Neuronal stem cell (in vitro differentiated cells): ENCODE data around the gene FBXL13.

Experiments
- DNase-seq: peaks from one replicate; pipeline ENCODE4 v3.0.0-alpha.2; 2013; ENCODE audit warnings: low spot score
- H2AFZ ChIP-seq: one replicate; pipeline ENCODE4 v1.6.1; 2013; ENCODE audit warnings: mild to moderate bottlenecking, low read length, inconsistent platforms
- H2AK5ac ChIP-seq: 2 replicates; pipeline ENCODE4 v1.6.1; 2013; ENCODE audit warnings: low read depth, mild to moderate bottlenecking, inconsistent platforms, low read length, moderate library complexity, mixed read lengths
- H2BK120ac ChIP-seq: 2 replicates; pipeline ENCODE4 v1.6.1; 2013; ENCODE audit warnings: low read depth, mild to moderate bottlenecking, inconsistent platforms, low read length, moderate library complexity, mixed read lengths
- H2BK12ac ChIP-seq: one replicate; pipeline ENCODE4 v1.6.1; 2013; ENCODE audit warnings: low read length, inconsistent platforms
- H2BK15ac ChIP-seq: 2 replicates; pipeline ENCODE4 v1.6.1; 2013; ENCODE audit warnings: mild to moderate bottlenecking, low read length, inconsistent platforms, mixed read lengths
- H2BK5ac ChIP-seq: one replicate; pipeline ENCODE4 v1.6.1; 2013; ENCODE audit warnings: inconsistent platforms, mild to moderate bottlenecking, low read length, moderate library complexity
- H3K14ac ChIP-seq: one replicate; pipeline ENCODE4 v1.6.1; 2013; ENCODE audit warnings: low read length, inconsistent platforms
- H3K18ac ChIP-seq: 2 replicates; pipeline ENCODE4 v1.6.1; 2013; ENCODE audit warnings: low read length, inconsistent platforms
- H3K23ac ChIP-seq: 2 replicates; pipeline ENCODE4 v1.6.1; 2013; ENCODE audit warnings: low read depth, mild to moderate bottlenecking, mixed read lengths, low read length, inconsistent platforms; ENCODE audit not compliant: poor library complexity
- H3K27ac ChIP-seq: replicated peaks from 3 replicates; pipeline ENCODE4 v1.5.1; 2013; ENCODE audit warnings: low read length, inconsistent platforms
- H3K27me3 ChIP-seq, 3 experiments: 2 replicates each; pipeline ENCODE4 v1.6.1; 2013; ENCODE audit warnings: low read length in 3 of 3, mild to moderate bottlenecking in 2 of 3, inconsistent platforms in 1 of 3, low read depth in 1 of 3, mixed read lengths in 1 of 3, moderate library complexity in 1 of 3; ENCODE audit not compliant: control insufficient read depth in 3 of 3, insufficient read depth in 3 of 3
- H3K36me3 ChIP-seq, 2 donors: replicated peaks in 1 of 2; 2 replicates each; pipeline ENCODE4 v1.6.1; 2013; ENCODE audit warnings: low read length in 2 of 2; ENCODE audit not compliant: control insufficient read depth in 2 of 2, insufficient read depth in 2 of 2
- H3K4ac ChIP-seq: 2 replicates; pipeline ENCODE4 v1.6.1; 2013; ENCODE audit warnings: inconsistent platforms, mild to moderate bottlenecking, low read length, moderate library complexity
- H3K4me1 ChIP-seq, 2 donors: 1 replicate in 1 of 2; 2 replicates in 1 of 2; pipeline ENCODE4 v1.6.1; 2013; ENCODE audit warnings: low read length in 2 of 2, low read depth in 1 of 2; ENCODE audit not compliant: control insufficient read depth in 2 of 2, insufficient read depth in 1 of 2
- H3K4me2 ChIP-seq: one replicate; pipeline ENCODE4 v1.6.1; 2013; ENCODE audit warnings: mild to moderate bottlenecking, low read length, inconsistent platforms; ENCODE audit not compliant: insufficient read depth, poor library complexity, severe bottlenecking
- H3K4me3 ChIP-seq, 2 donors: 2 replicates each; pipeline ENCODE4 v1.5.1; 2013; ENCODE audit warnings: low read length in 2 of 2, mild to moderate bottlenecking in 2 of 2, inconsistent platforms in 1 of 2, moderate library complexity in 1 of 2
- H3K79me1 ChIP-seq: one replicate; pipeline ENCODE4 v1.6.1; 2013; ENCODE audit warnings: low read depth, mild to moderate bottlenecking, inconsistent platforms, low read length, moderate library complexity
- H3K9ac ChIP-seq: one replicate; pipeline ENCODE4 v1.6.1; 2013; ENCODE audit warnings: mild to moderate bottlenecking, low read depth, low read length, inconsistent platforms; ENCODE audit not compliant: poor library complexity
- H3K9me3 ChIP-seq, 2 donors: replicated peaks in 1 of 2; 2 replicates each; pipeline versions ENCODE3 to v1.6.1; 2013; ENCODE audit warnings: low read length in 2 of 2, mild to moderate bottlenecking in 2 of 2, inconsistent platforms in 1 of 2, low read depth in 1 of 2, mixed read lengths in 1 of 2, moderate library complexity in 1 of 2; ENCODE audit not compliant: control insufficient read depth in 2 of 2, insufficient read depth in 1 of 2
- H4K8ac ChIP-seq: one replicate; pipeline ENCODE4 v1.6.1; 2013; ENCODE audit warnings: low read depth, mild to moderate bottlenecking, inconsistent platforms, low read length, moderate library complexity
- H4K91ac ChIP-seq: one replicate; pipeline ENCODE4 v1.6.1; 2013; ENCODE audit warnings: low read length, low read depth, mild to moderate bottlenecking, inconsistent platforms; ENCODE audit not compliant: poor library complexity
- WGBS, 2 donors: extraction: QIAGEN DNeasy Blood & Tissue Kit; methylation state at CpG; one replicate each; pipeline ENCODE4 v1.1.7; 2013; ENCODE audit warnings: missing lambda C conversion rate in 2 of 2, mixed read lengths in 1 of 2; ENCODE audit not compliant: insufficient read length in 2 of 2, insufficient replicate concordance in 1 of 2; ENCODE audit errors: extremely low coverage in 2 of 2; 5-methylcytosine and 5-hydroxymethylcytosine counted together

FBXL13 gene

DNA sequence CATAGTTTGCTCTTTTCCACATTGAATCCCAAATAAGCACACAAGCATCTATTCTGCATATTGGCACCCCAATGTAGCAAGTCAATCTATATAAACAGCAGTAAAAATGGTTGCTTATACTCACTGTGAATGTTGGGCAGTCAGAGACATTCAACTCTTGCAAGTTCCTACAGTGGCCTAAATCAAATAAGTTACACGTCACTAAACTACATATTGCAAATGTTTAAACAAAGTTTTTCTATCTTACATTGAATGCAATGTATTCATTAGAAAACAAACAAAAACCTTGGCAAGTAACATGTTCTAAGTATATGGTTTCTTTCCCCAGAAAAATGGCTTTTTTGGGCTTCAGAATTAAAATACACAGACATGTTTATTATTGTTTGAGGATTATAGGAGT lies 142.8 kb downstream of the FBXL13 start:
- no peak overlapping the region for H4K8ac ChIP-seq
- no peak overlapping the region for H3K4ac ChIP-seq
- H2BK12ac ChIP-seq: no peak overlapping the region
- no peak overlapping the region for H3K4me3 ChIP-seq
- DNase-seq: no peak
- peaks cover 15% of the 10 kb centered on the region in 2 donors for H3K4me1 ChIP-seq
- H3K9me3 ChIP-seq: no peaks in the 10 kb centered on the region
- H3K14ac ChIP-seq: no peak overlapping the region
- H2BK15ac ChIP-seq: no peak overlapping the region
- H2AK5ac ChIP-seq: no peak overlapping the region
- no CpG with 5 or more reads among the region's 1 CpG for WGBS, 2 donors
- no peaks in the 10 kb centered on the region for H3K27me3 ChIP-seq
- no peak overlapping the region for H2AFZ ChIP-seq
- no peaks in the 10 kb centered on the region for H3K79me1 ChIP-seq
- H3K4me2 ChIP-seq: no peak overlapping the region
- no peak overlapping the region for H3K23ac ChIP-seq
- no peak overlapping the region for H3K18ac ChIP-seq
- H3K9ac ChIP-seq: no peak overlapping the region
- peaks cover 0 to 26% of the 10 kb centered on the region in 2 donors for H3K36me3 ChIP-seq
- H3K27ac ChIP-seq: no peak overlapping the region
- no peak overlapping the region for H2BK120ac ChIP-seq
- no peak overlapping the region for H2BK5ac ChIP-seq
- no peak overlapping the region for H4K91ac ChIP-seq

GRCh38 chr7:102927312-102927933 lies 147.2 kb downstream of the FBXL13 start:
- H3K4ac ChIP-seq: no peak overlapping the region

GRCh38 chr7:102926783-102927140 lies 147.8 kb downstream of the FBXL13 start:
- Histone ChIP-seq H2AFZ (no peak overlapping the region), H2BK15ac (no peak overlapping the region), H3K18ac (no peak overlapping the region), H3K27ac (no peak overlapping the region), H3K4ac (no peak overlapping the region), H2BK5ac (no peak overlapping the region), H4K91ac (no peak overlapping the region), H3K4me1 (peaks cover 3 to 8% of the 10 kb centered on the region in 2 donors), H2AK5ac (no peak overlapping the region), H3K79me1 (no peaks in the 10 kb centered on the region), H2BK12ac (no peak overlapping the region), H3K4me2 (no peak overlapping the region), H3K14ac (no peak overlapping the region), H2BK120ac (no peak overlapping the region), H3K4me3 (no peak overlapping the region), H3K23ac (no peak overlapping the region), H3K9ac (no peak overlapping the region), H3K9me3 (no peaks in the 10 kb centered on the region), H4K8ac (no peak overlapping the region), H3K27me3 (no peaks in the 10 kb centered on the region), H3K36me3 (no peaks in the 10 kb centered on the region)
- DNase-seq: no peak

More at GRCh38 chr7:102927312-102927933, 147.2 kb downstream of the FBXL13 start:
- H3K23ac ChIP-seq: no peak overlapping the region
- H4K8ac ChIP-seq: no peak overlapping the region
- H3K4me2 ChIP-seq: no peak overlapping the region
- H3K79me1 ChIP-seq: no peaks in the 10 kb centered on the region
- no peak overlapping the region for H2AFZ ChIP-seq
- H3K4me3 ChIP-seq: no peak overlapping the region
- H3K4me1 ChIP-seq: peaks cover 3 to 8% of the 10 kb centered on the region in 2 donors
- no peak overlapping the region for H3K18ac ChIP-seq
- no peak overlapping the region for H3K27ac ChIP-seq
- no CpG with 5 or more reads among the region's 2 CpGs for WGBS, 2 donors
- H3K27me3 ChIP-seq: no peaks in the 10 kb centered on the region
- H2BK12ac ChIP-seq: no peak overlapping the region
- no peak for DNase-seq
- no peak overlapping the region for H2AK5ac ChIP-seq
- no peak overlapping the region for H4K91ac ChIP-seq
- no peak overlapping the region for H2BK120ac ChIP-seq
- H3K9me3 ChIP-seq: no peaks in the 10 kb centered on the region
- H3K14ac ChIP-seq: no peak overlapping the region
- H3K9ac ChIP-seq: no peak overlapping the region
- H2BK5ac ChIP-seq: no peak overlapping the region
- no peaks in the 10 kb centered on the region for H3K36me3 ChIP-seq
- no peak overlapping the region for H2BK15ac ChIP-seq

- no peak for DNase-seq
- Histone ChIP-seq H4K8ac (no peak overlapping the region), H2BK120ac (no peak overlapping the region), H2BK15ac (no peak overlapping the region), H3K79me1 (no peaks in the 10 kb centered on the region), H2AK5ac (no peak overlapping the region), H3K18ac (no peak overlapping the region), H3K14ac (no peak overlapping the region), H3K9ac (no peak overlapping the region), H2BK12ac (no peak overlapping the region), H3K36me3 (no peaks in the 10 kb centered on the region), H3K4ac (no peak overlapping the region), H3K9me3 (no peaks in the 10 kb centered on the region), H4K91ac (no peak overlapping the region), H3K27me3 (no peaks in the 10 kb centered on the region), H3K4me3 (no peak overlapping the region), H2AFZ (no peak overlapping the region), H2BK5ac (no peak overlapping the region), H3K4me1 (peaks cover 3 to 8% of the 10 kb centered on the region in 2 donors), H3K23ac (no peak overlapping the region), H3K4me2 (no peak overlapping the region), H3K27ac (no peak overlapping the region)
- no CpG with 5 or more reads among the region's 5 CpGs for WGBS, 2 donors
Measured at GRCh38 chr7:102925976-102926782, 148.4 kb downstream of the FBXL13 start.
